ENCODE results near the gene CNTN1.

The CNTN1 gene

DNA sequence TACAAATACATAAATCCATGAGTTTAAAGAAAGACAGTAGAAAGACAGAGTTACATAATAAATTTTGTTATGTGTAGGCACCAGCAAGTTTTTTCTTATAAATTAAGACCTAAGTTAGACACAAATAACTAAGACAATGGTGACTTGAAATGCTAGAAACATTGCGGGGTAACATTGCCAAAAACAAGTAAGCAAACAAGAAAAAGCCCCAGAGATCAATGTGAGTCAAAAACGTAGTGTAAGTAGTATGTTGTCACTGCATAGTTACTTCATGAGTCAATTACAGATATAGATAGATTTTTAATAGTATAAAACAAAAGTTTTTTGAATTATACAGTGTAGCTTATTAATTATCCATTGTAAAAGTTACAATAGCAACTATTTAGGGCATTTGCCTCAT is 83.4 kb downstream of the CNTN1 start:
- DNase-seq, result no peak

DNA sequence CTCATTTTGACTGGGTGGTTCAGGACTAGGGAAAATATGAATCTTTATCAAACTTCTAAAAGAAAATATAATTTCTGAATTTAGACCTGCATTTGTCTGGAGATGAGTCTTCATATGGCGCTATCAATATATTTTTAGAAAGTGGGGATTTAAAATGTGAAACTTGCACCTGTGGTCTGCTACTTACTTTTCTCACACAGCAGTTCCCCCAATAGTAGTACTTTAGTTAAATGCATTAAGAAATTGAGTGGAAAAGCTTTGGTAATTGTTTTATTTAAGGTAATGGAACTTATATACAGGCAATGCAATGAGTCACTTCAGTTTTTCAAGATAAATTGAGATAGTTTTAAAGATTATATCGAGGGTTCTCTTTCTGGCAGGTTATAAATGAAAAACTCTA is 91.9 kb downstream of the CNTN1 start:
- DNase-seq, result no peak

DNA sequence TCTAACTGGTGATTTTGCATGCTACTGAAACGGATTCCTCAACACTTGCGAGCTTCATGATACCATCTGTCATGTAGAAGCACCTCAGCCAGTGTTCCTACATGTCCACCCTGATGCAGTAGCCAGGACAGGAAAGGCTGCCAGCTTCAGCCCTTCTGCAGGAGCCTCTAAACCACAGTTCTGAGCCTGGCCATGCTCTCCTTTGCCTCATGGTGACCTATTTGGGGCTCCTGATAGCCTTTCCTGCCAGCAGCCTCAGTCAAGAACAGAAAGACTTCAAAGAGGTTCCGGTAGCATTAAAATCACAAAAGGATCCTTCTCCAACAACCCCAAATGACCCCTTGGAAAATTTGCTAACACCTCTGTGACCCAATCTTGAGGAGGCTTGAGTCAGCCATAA is 96.0 kb downstream of the CNTN1 start:
- no peak for DNase-seq

DNA sequence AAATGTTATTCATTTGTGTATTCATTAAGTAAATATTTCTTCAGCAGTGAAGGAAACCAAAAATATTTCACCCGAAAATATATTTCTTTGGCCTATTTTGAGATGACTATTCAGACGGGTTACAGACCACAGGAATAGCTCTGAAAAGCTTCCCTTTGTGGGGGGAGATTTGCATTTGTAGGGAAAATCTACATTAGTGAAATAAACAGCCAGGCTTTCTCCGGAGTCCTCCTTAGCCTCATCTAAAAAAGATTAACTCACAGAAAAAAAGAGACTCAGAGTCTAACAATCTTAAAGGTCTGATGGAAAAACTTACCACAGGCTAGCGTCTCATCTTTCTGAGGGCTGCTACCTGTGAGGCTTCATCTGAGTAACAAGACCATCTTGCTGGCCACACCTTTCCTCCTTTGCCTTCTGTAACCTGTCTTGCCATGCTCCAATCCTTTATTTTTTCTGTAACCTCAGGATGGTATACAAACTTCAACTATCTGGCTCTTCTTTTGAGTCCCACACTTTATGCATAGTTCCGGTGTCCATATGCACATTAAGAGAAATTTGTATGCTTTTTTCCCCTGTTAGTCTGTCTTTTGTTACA is 100.7 kb downstream of the CNTN1 start:
- no peak for DNase-seq

DNA sequence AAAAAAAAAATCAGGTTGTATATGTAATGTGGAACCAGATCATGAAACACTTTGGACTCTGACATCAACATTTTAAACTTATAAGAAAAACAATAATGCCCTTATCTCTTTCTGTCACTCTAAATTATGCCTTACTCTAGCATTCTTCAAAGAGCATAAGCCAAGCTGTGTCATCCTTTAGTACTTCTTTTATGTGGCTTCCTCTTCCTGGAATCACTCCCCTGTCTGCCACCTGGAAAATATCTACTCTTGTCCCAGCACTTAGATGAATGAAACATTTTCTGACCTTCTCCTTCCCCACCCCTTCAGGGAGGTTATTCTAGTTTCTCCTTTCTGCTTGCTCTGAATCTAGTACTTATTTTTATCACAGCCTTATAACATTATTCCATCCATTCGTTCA is 101.2 kb downstream of the CNTN1 start:
- no peak for DNase-seq

DNA sequence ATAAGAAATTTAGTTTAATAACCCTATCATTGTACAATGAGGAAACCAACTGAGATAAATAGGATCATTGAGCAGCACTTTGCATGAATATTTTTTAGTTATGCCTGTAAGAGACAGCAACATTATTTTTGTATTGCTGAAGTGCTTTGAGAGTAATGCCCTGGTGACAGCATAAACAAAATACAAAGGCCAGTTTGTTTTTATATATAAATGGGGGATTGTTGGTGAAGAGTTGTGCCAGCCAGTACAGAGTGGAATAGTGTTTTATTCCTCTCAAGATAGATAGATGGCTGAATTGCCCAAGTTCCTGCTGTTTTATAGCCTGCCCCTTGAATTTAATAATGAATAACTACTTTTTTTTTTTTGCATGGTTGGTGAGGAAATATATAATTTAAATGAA is 101.8 kb downstream of the CNTN1 start:
- no peak for DNase-seq

DNA sequence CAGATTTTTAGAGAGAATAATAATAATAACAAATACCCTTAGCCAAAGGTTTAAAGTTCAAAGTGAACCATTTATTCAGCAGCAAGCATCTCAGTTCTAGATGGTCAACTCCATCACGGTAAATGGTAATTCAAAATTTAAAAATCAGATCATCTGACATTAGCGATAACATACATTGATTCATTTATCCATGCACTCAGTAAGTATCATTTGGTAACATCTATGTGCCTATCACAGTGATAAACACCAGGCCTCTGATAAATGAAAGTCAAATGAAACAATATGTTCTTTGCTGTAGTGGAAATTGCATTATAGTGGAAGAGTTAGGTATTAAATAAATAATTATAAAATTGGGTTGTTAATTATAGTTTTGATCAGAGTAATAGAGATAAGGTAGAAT is 108.8 kb downstream of the CNTN1 start:
- DNase-seq, result no peak

DNA sequence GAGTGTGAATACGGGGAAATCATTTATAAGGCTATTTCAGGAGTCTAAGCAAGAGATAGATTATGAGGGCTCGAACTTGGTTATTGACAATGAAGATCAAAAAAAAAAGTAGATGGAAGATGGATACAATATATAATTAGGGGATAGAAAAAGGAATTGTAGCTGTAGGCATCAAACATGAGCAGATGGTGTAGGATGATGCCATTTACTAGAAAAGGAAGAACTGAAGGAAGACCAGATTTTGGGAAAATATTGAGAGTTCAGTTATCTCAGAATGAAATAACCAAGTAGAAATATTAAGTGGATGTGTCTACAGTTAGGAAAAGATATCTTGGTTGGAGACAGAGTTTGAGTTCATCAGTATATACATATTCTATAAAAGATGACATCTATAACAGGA is 109.6 kb downstream of the CNTN1 start:
- DNase-seq, result no peak

DNA sequence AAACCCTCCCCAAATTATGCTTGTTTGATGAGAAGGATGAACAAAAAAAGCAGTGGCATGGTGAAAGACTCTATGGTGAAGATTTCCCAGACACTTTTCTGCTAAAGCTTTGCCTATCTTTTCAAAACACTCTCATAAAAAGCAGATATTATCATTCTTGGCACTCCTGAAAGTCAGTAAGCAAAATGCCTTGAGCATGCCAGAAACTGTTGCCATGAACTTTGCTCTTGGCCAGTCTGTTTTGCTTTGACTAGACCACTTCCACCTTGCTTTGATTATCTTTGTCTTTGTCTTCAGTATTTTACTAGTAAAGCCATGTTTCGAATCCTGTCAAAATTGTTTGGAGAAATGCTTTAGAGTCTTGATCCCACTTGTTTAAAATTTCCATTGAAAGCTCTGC is 110.4 kb downstream of the CNTN1 start:
- no peak for DNase-seq

DNA sequence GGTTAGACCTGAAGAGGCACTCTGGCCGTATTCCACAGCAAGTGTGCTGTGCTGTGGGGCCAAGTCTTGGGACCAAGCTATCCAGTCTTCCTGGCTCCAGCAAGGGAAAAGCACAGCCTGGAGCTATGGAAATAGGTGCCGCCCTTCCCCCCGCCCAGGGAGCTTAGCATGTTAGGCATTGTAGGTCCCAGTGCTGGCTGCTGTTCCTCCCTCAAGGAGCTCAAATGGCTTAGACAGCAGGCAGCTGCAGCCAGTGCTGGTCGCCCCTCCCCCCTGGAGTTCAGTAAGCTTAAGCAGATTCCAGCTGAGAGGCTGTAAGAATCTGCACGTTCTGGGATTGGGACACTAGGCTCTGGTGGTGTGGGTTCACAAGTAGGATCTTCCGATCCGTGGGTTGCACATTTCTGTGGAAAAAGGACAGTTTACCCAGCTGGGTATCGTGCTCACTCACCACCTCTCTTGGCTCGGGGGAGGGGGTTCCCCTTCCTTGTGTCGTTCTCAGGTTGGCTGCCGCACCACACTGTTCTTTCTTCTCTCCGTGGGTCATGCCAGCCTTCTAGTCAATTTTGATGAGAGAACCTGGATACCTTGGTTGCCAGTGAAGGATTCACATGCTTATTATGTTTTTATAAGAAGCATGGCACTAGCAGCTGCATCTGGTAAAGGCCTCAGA is 127.3 kb downstream of the CNTN1 start:
- DNase-seq, result peak in 1 of 2 experiments; percentile 14

DNA sequence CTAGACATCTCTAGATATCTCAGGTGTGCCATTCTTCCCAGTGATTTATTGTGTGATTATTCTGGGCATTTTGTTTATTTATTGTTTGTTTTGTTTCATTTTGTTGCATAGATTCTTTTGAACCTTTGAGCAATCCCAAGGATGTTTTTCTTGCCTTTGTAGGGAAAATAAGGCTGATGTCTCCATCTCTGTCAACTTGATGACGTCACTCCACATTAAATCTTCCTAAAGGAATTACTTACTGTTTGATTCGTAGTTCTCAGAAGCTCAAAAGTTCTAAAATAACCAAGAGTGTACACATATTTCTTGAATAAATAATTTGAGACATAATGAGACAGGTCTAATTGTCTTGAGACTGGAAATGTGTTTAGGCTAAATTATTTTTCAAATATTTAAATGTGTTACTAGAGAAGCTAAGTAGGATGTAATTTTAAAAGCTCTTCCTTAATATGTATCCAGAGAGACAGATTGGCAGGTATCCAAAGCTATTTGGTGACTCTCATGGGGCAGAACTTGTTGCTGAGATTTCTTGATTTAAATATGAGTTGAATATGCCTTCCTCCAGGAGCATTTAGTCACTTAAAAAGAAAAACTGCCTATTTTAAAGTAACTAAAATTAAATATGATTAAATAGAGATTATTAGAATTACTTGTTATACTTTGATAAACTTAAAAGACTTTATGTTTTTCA is 128.7 kb downstream of the CNTN1 start:
- no peak for DNase-seq

DNA sequence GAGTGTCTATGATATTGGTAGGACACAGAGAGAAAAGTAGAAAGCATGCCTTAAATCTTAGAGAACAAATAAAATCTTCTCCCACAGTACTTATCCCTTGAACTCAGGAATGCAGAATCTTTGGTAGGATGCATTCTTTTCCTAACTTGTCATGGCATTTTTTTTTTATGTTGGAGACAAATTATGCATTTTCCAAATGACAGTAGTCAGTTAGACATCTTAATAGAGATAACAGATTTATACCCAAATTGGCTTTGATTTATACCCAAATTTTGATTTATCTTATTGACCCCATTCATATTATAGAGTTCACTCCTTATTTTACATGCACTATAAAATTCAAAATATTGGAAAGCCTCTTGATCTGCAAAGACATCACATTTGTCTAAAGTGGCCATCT is 132.9 kb downstream of the CNTN1 start:
- no peak for DNase-seq

DNA sequence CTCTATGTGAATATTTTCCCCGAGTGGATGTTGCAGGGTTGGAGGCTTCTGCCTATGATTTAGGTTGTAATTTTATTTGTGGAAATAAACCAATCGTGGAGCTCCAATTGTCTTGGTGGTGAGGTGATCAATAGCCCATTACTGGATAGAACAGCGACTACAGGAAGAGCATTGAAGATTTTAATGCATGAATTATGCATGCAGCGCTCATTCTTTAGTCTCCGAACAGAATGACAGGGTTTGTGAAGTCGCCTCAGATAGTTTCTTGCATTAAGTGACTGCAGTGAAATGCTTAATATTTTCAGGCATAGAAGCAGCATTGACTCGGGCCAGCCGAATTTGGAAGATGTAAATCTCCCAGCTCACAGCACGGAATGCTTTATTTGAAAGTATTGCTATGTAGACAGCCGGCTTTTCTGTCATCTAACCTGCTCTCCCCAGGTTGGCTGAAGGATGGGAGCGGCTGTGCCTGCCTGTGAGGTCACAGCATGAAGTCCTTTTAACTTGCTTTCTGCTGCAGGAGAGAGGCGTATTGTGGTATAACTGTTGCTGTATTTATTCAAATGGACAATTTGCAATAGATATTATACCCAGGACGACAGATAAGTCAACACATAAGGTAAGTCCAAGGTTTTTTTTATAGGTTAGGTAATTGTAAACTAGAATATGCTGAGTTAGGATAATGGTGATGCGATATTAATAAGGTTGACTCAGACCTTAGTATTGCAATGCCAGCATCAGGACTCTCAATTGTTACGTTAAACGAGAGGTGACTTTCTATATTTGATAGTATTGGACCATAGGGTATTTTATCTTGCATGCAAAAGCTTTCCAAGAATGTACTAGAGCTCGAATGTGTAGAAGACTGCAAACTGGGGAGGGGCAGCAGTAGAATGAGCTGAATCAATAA is 135.7 kb downstream of the CNTN1 start:
- peak; percentile 19 to 30 for DNase-seq

DNA sequence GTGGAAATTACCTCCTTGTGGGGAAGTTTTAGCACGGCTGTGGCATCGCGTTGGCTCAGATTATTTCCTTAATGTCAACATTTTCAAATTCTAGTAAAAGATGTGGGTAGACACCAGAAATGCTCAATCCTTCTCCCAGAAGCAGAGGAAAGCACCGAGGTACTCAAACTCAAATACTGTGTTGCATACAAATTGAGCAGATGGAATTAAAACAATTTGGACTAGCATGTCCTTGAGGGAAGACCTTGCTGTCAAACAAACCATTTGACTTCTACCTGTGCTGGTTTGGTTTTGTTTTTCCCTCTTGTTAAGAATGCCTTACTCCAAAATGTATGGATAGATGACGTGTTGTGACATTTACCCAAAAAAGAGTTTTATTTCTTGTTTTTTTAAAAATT is 136.4 kb downstream of the CNTN1 start:
- no peak for DNase-seq

DNA sequence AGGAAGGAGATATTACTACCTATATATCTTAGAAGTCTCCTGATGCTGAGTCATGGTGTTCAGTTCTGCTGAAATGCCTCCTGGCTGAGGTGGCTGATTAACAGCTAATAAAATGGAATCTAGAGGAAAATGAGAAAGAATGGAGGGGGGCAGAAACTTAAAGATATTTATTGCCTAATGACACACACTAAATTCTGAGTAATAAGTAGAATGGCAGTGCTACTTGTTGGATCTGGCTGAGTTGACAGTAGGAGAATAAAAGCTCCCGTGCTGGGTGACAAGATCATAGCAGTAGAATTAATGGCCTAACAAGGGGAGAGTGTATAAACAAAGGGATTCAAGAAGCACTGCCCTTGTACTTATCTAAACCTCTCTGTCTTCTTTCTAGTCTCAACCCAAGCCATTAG is 137.5 kb downstream of the CNTN1 start:
- DNase-seq, result no peak

DNA sequence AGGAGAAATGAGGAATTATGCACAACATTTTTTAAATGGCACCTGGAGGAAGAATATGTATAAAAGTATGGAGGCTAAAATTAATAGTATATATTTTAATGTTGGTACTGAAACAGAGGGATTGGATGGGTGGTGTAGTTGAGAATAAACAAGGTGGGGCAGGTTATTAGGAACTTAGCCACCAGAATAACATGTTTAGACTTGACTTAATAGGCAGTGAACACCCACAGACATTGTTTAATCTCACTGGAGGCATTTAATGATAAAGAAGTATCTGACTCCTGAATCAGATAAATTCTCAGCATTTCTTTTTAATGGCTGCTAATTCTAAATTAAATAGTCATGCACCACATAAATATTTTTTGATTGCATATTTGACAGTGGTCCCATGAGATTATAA is 139.7 kb downstream of the CNTN1 start:
- no peak for DNase-seq

DNA sequence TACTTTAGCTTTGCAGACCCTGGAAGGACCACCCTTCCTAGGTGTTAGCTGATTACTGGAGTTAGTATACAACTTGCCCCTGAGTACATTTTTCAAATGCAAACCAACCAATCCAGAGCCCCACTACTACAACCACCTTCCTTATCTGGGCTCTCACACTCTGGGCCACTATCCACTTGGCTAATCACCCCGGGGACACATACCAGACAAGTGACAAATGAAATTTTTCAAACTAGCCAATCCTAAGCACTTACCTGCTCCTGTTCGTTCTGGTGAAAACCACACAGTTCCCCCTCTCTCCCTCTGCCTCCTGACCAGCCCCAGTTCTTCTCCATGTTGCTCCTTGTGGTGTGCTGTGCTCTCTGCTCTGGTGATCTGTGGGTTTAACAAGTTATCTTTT is 140.4 kb downstream of the CNTN1 start:
- no peak for DNase-seq

DNA sequence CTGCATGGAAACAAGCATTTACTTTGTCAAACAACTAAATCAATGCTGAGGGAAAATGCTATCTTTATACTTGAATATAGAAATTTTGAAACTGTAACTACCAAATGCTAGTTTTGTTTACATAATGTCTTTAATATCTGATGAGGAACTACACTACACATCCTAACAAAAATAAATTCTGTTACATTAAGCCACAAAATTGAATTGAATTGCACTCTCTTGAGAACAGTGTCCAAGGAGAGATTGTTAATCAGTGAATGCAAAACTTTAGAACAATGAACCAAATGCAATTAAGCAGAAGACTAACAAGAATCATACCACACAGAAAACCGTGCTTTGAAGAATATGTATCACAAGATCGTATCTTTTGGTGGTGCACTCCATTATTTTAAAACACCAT is 141.6 kb downstream of the CNTN1 start:
- no peak for DNase-seq

DNA sequence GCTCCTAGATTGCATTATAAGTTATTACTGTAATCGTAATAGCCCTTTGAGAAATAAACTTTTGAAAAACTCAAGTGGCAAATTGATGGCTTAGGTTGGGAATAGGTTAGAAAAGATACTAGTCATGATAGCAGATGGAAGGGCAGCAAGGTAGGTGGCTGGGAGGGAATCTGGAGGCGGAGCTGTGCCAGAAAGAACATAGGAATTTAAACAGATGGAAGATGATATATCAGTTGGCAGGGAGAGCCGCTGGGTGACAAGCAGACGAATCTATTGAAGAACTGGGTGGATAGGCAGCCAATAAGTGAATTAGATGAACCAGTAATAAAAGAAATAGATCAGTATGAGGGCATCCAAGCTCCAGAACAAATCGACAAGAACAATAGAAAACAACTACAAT is 142.1 kb downstream of the CNTN1 start:
- DNase-seq, result no peak

DNA sequence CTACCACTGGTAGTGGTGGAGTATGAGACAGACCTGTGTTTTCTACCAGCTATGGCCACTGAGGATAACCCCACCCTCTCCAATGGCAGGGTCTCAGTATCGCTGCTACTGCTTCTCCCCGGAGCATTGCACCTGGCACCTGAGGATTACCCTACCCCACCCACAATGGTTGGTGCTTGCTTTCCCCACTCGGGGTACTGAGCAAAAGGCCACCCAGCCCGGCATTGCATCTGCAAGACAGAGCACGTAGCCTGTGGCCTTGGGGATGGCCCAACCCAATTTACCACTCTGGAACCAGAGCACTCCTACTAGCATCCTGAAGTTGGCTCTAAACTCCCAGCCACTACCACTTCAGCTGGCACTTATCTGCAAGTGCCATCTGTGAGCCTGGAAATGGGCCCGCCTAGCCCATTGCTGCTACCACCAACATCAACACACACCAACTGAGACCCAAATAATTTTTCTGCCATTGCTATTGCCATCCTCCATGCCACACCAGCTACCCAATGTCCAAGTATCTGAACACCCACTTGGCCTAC is 145.7 kb downstream of the CNTN1 start:
- no peak for DNase-seq

DNA sequence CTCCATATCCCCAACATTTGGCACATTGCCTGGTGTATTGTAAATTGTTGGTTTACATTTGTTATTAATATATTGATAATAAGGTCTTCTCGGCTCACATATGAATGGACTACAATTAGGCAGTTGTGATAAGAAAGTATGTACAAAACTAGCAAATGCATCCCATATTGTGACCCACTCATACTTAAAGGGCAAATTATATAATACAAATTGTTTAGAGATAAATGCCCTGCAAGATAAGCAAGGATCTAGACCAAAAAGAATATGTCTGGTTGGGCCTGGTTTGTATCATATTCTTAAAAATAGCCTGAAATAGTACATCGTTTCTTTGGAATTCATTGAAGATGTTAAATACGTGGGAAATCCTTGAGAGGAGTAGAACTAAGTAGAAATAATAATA is 151.3 kb downstream of the CNTN1 start:
- DNase-seq, result no peak

DNA sequence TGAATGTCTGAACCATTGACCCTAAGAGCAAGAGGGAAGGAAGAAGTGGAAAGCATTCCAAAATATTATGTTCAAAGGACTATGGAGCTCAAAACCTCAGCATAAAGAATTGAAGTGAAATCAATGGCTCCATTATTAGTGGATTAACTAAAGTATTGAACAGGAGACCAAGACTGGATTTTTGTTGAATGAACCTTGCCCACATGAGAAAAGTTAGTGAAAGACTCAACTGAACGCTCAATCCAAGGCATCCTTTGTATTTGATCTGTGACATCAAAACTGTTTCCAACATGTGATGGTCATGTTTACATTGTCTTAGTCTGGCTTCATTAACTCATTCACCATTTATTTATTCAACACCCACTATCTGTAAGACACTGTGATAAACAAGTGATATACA is 161.0 kb downstream of the CNTN1 start:
- DNase-seq, result no peak

DNA sequence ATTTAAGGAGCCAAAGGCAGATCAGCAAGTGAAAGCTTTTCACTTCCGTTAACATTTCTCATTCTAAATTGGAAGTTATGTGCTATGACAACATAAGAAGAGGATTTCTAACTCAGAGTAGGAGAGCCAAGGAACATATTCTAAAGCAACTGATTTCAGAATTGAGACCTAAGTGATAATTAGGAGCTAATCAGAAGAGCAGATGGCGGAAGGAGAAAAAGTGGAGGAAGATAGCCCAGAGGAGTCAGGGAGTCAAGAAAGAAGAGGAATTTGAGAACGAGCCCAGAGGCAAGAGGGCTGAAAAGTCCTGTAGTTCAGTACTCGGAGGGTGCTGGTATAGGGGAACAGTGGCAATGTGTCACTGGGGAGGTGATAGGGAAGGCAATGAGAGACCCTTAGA is 162.4 kb downstream of the CNTN1 start:
- no peak for DNase-seq
